Thymus (tissue), 11 donors: Measurements from ENCODE around the gene TMEM82. TPM values are rescaled to one million over a fixed set of nuclear protein-coding genes. Genes with fewer than 3 reads are reported as not detected.
A peak's percentile ranks its signal among the peaks of the same experiment; 100 is the strongest.

Source experiments
- DNase-seq, 9 donors: peaks; one replicate each; pipeline ENCODE4 v3.0.0-alpha.2; 2013; ENCODE audit warnings: low spot score in 9 of 9, low read depth in 6 of 9, missing footprints in 1 of 9
- H3K27ac ChIP-seq, 2 donors: one replicate each; pipeline ENCODE4 v1.5.1; 2013; ENCODE audit warnings: control low read depth in 1 of 2, low read depth in 1 of 2, low read length in 1 of 2, mild to moderate bottlenecking in 1 of 2, moderate library complexity in 1 of 2
- H3K27me3 ChIP-seq, 2 donors: one replicate each; pipeline ENCODE4 v1.5.1; 2013; ENCODE audit warnings: low read length in 1 of 2; ENCODE audit not compliant: control insufficient read depth in 2 of 2, insufficient read depth in 1 of 2
- H3K36me3 ChIP-seq, 2 donors: one replicate each; pipeline ENCODE4 v1.5.1; 2013; ENCODE audit warnings: low read length in 1 of 2, mild to moderate bottlenecking in 1 of 2, moderate library complexity in 1 of 2; ENCODE audit not compliant: control insufficient read depth in 2 of 2, insufficient read depth in 2 of 2
- H3K4me1 ChIP-seq, 2 donors: one replicate each; pipeline ENCODE4 v1.5.1; 2013; ENCODE audit warnings: low read length in 2 of 2; ENCODE audit not compliant: control insufficient read depth in 2 of 2, insufficient read depth in 2 of 2
- H3K4me3 ChIP-seq, 2 donors: one replicate each; pipeline ENCODE4 v1.5.1; 2013; ENCODE audit warnings: low read length in 2 of 2, control low read depth in 1 of 2, mild to moderate bottlenecking in 1 of 2
- H3K9me3 ChIP-seq, 2 donors: one replicate each; pipeline ENCODE4 v1.5.1; 2013; ENCODE audit warnings: low read length in 1 of 2, mild to moderate bottlenecking in 1 of 2; ENCODE audit not compliant: control insufficient read depth in 2 of 2, insufficient read depth in 1 of 2
- WGBS: extraction: QIAGEN DNeasy Blood & Tissue Kit; methylation state at CpG from one replicate; pipeline ENCODE4 v1.1.7; 2013; 5-methylcytosine and 5-hydroxymethylcytosine counted together
- polyA plus RNA-seq: library from polyadenylated mRNA; stranded (reverse); fragments of 200-250 nt; gene quantifications from one replicate; pipeline ENCODE4 v1.2.3, GENCODE V29; 2013
- total RNA-seq: library from RNA; stranded (reverse); fragments of 120-200 nt; gene quantifications from one replicate; pipeline ENCODE4 v1.2.4, GENCODE V29; 2013
- donor health status: healthy.

The TMEM82 gene
- total and polyA plus RNA-seq, 2 donors, result not detected

GRCh38 chr1:15738416-15739113 is 3.7 kb upstream of the TMEM82 start:
- Histone ChIP-seq H3K27me3 (no peaks in the 10 kb centered on the region), H3K27ac (no peak overlapping the region), H3K9me3 (no peaks in the 10 kb centered on the region), H3K4me3 (no peak overlapping the region), H3K36me3 (peaks cover 8 to 14% of the 10 kb centered on the region in 2 donors), H3K4me1 (no peaks in the 10 kb centered on the region)
- 93% methylated on average over 15 of the region's 15 CpGs for WGBS
- no peak for DNase-seq

- H3K4me1 ChIP-seq, result no peaks in the 10 kb centered on the region
- peaks cover 3 to 8% of the 10 kb centered on the region in 2 donors for H3K36me3 ChIP-seq
- 97% methylated on average over 16 of the region's 16 CpGs for WGBS
- DNase-seq, result no peak
- no peak overlapping the region for H3K27ac ChIP-seq
- H3K4me3 ChIP-seq, result no peak overlapping the region
- no peaks in the 10 kb centered on the region for H3K9me3 ChIP-seq
- H3K27me3 ChIP-seq, result no peaks in the 10 kb centered on the region
Observed at GRCh38 chr1:15739259-15739658, 3.0 kb upstream of the TMEM82 start.

GRCh38 chr1:15739745-15740144 is 2.6 kb upstream of the TMEM82 start:
- no peaks in the 10 kb centered on the region for H3K27me3 ChIP-seq
- WGBS, result 95% methylated on average over 7 of the region's 7 CpGs
- H3K9me3 ChIP-seq, result no peaks in the 10 kb centered on the region
- H3K4me1 ChIP-seq, result no peaks in the 10 kb centered on the region
- no peak for DNase-seq
- no peak overlapping the region for H3K4me3 ChIP-seq
- no peak overlapping the region for H3K27ac ChIP-seq
- H3K36me3 ChIP-seq, result peaks cover 0 to 3% of the 10 kb centered on the region in 2 donors

- no peaks in the 10 kb centered on the region for H3K27me3 ChIP-seq
- no peaks in the 10 kb centered on the region for H3K4me1 ChIP-seq
- no peaks in the 10 kb centered on the region for H3K36me3 ChIP-seq
- no peak overlapping the region for H3K27ac ChIP-seq
- peak in 8 of 9 donors; percentile 18 to 67 (median 32) for DNase-seq
- 67% methylated on average over 27 of the region's 27 CpGs for WGBS
- no peaks in the 10 kb centered on the region for H3K9me3 ChIP-seq
- H3K4me3 ChIP-seq, result no peak overlapping the region
Observed at GRCh38 chr1:15740924-15741850, 1.1 kb upstream of the TMEM82 start.

- Histone ChIP-seq H3K27me3 (no peaks in the 10 kb centered on the region), H3K4me3 (no peak overlapping the region), H3K27ac (no peak overlapping the region), H3K4me1 (no peaks in the 10 kb centered on the region), H3K36me3 (no peaks in the 10 kb centered on the region), H3K9me3 (no peaks in the 10 kb centered on the region)
- DNase-seq, result no peak
- 95% methylated on average over 30 of the region's 30 CpGs for WGBS
Observed at GRCh38 chr1:15744122-15744679, 1.9 kb downstream of the TMEM82 start.

- no peaks in the 10 kb centered on the region for H3K9me3 ChIP-seq
- no peaks in the 10 kb centered on the region for H3K36me3 ChIP-seq
- H3K27ac ChIP-seq, result no peak overlapping the region
- no peaks in the 10 kb centered on the region for H3K4me1 ChIP-seq
- H3K27me3 ChIP-seq, result no peaks in the 10 kb centered on the region
- no peak for DNase-seq
- WGBS, result 89% methylated on average over 8 of the region's 8 CpGs
- H3K4me3 ChIP-seq, result no peak overlapping the region
Observed at GRCh38 chr1:15747378-15747777, 5.1 kb downstream of the TMEM82 start.

GRCh38 chr1:15748264-15748663 is 6.0 kb downstream of the TMEM82 start:
- no peaks in the 10 kb centered on the region for H3K36me3 ChIP-seq
- H3K9me3 ChIP-seq, result no peaks in the 10 kb centered on the region
- H3K27ac ChIP-seq, result no peak overlapping the region
- no peaks in the 10 kb centered on the region for H3K4me1 ChIP-seq
- no peak overlapping the region for H3K4me3 ChIP-seq
- H3K27me3 ChIP-seq, result no peaks in the 10 kb centered on the region
- WGBS, result 94% methylated on average over 5 of the region's 5 CpGs
- no peak for DNase-seq

GRCh38 chr1:15748690-15749398 is 6.5 kb downstream of the TMEM82 start:
- Histone ChIP-seq H3K36me3 (no peaks in the 10 kb centered on the region), H3K27ac (no peak overlapping the region), H3K27me3 (peaks cover 0 to 4% of the 10 kb centered on the region in 2 donors), H3K4me1 (no peaks in the 10 kb centered on the region), H3K4me3 (no peak overlapping the region), H3K9me3 (no peaks in the 10 kb centered on the region)
- no peak for DNase-seq
- WGBS, result 96% methylated on average over 10 of the region's 10 CpGs
